SK-N-SH treated with all-trans-retinoic acid at 6 μM for 48 hours (cell line): ENCODE results near the gene CYBC1.
A peak's percentile ranks its signal among the peaks of the same experiment; 100 is the strongest.

Source experiments
- ATAC-seq: fragments of 200-7000 bp; cut with Tn5 transposase; 3 replicates; pipeline ENCODE4 v1.9.1; 2020; ENCODE audit warnings: mild to moderate bottlenecking, moderate library complexity
- ARNTL ChIP-seq: fragments of 450-650 bp; formaldehyde crosslinking; IDR thresholded peaks from 2 replicates; pipeline ENCODE4 v1.5.0; 2020; ENCODE audit warnings: low read depth, mild to moderate bottlenecking, moderate library complexity, borderline replicate concordance
- BACH2 ChIP-seq: fragments of 250-450 bp; sonication (Bioruptor Pico); IDR thresholded peaks from 2 replicates; pipeline ENCODE4 v1.9.0; 2021; ENCODE audit warnings: mild to moderate bottlenecking, borderline replicate concordance
- ESRRG ChIP-seq: fragments of 250-450 bp; sonication (Bioruptor Pico); IDR thresholded peaks from 2 replicates; pipeline ENCODE4 v1.6.1; 2021; ENCODE audit warnings: mild to moderate bottlenecking
- ISL1 ChIP-seq: fragments of 250-450 bp; sonication (Bioruptor Pico); IDR thresholded peaks from 2 replicates; pipeline ENCODE4 v2.1.2; 2022; ENCODE audit warnings: mild to moderate bottlenecking, moderate library complexity
- OSR1 ChIP-seq: fragments of 250-450 bp; sonication (Bioruptor Pico); IDR thresholded peaks from 2 replicates; pipeline ENCODE4 v1.8.0; 2022; ENCODE audit warnings: moderate library complexity, mild to moderate bottlenecking, inconsistent platforms
- PPARA ChIP-seq: fragments of 250-450 bp; sonication (Bioruptor Pico); IDR thresholded peaks from 2 replicates; pipeline ENCODE4 v1.5.0; 2020; ENCODE audit warnings: mild to moderate bottlenecking, borderline replicate concordance
- SNAI2 ChIP-seq: fragments of 250-450 bp; sonication (Bioruptor Pico); IDR thresholded peaks from 2 replicates; pipeline ENCODE4 v1.5.0; 2020; ENCODE audit warnings: mild to moderate bottlenecking, moderate library complexity
- TCF4 ChIP-seq: fragments of 250-450 bp; sonication (Bioruptor Pico); IDR thresholded peaks from 2 replicates; pipeline ENCODE4 v1.8.0; 2021; ENCODE audit warnings: mild to moderate bottlenecking, moderate library complexity, borderline replicate concordance
- TOX ChIP-seq: fragments of 250-450 bp; sonication (Bioruptor Pico); IDR thresholded peaks from 2 replicates; pipeline ENCODE4 v1.8.0; 2021; ENCODE audit warnings: mild to moderate bottlenecking, moderate library complexity, borderline replicate concordance
- ZC3H10 ChIP-seq: fragments of 250-450 bp; sonication (Bioruptor Pico); IDR thresholded peaks from 2 replicates; pipeline ENCODE4 v1.5.1; 2021; ENCODE audit warnings: mild to moderate bottlenecking, moderate library complexity
- ZFP3 ChIP-seq: fragments of 250-450 bp; sonication (Bioruptor Pico); IDR thresholded peaks from 2 replicates; pipeline ENCODE4 v1.5.0; 2020; ENCODE audit warnings: mild to moderate bottlenecking, moderate library complexity
- ZFP30 ChIP-seq: fragments of 450-650 bp; formaldehyde crosslinking; IDR thresholded peaks from 2 replicates; pipeline ENCODE4 v1.5.0; 2022; ENCODE audit warnings: mild to moderate bottlenecking, moderate library complexity
- ZNF565 ChIP-seq: fragments of 450-650 bp; formaldehyde crosslinking; conservative IDR thresholded peaks from 2 replicates; pipeline ENCODE4 v1.5.0; 2020; ENCODE audit warnings: low read depth, mild to moderate bottlenecking, moderate library complexity
- ZNF70 ChIP-seq: fragments of 450-650 bp; formaldehyde crosslinking; IDR thresholded peaks from 2 replicates; pipeline ENCODE4 v1.5.0; 2020; ENCODE audit warnings: mild to moderate bottlenecking, moderate library complexity
- ZNF8 ChIP-seq: fragments of 450-650 bp; formaldehyde crosslinking; IDR thresholded peaks from 2 replicates; pipeline ENCODE4 v1.5.0; 2020; ENCODE audit warnings: mild to moderate bottlenecking, moderate library complexity
- TF ChIP-seq, protein P1 (sequence below): fragments of 250-450 bp; sonication (Bioruptor Pico); IDR thresholded peaks from 2 replicates; pipeline ENCODE4 v1.5.1; 2020; ENCODE audit warnings: low read depth, mild to moderate bottlenecking, moderate library complexity
- TF ChIP-seq, protein P2 (sequence below): fragments of 250-450 bp; sonication (Bioruptor Pico); IDR thresholded peaks from 2 replicates; pipeline ENCODE4 v1.8.0; 2020; ENCODE audit warnings: mild to moderate bottlenecking, moderate library complexity, borderline replicate concordance
- TF ChIP-seq, protein P3 (sequence below): fragments of 250-450 bp; sonication (Bioruptor Pico); IDR thresholded peaks from 2 replicates; pipeline ENCODE4 v1.5.0; 2020; ENCODE audit warnings: mild to moderate bottlenecking, moderate library complexity
- TF ChIP-seq, protein P4 (sequence below): fragments of 250-450 bp; sonication (Bioruptor Pico); IDR thresholded peaks from 2 replicates; pipeline ENCODE4 v1.5.1; 2021; ENCODE audit warnings: mild to moderate bottlenecking, moderate library complexity

The CYBC1 gene

DNA sequence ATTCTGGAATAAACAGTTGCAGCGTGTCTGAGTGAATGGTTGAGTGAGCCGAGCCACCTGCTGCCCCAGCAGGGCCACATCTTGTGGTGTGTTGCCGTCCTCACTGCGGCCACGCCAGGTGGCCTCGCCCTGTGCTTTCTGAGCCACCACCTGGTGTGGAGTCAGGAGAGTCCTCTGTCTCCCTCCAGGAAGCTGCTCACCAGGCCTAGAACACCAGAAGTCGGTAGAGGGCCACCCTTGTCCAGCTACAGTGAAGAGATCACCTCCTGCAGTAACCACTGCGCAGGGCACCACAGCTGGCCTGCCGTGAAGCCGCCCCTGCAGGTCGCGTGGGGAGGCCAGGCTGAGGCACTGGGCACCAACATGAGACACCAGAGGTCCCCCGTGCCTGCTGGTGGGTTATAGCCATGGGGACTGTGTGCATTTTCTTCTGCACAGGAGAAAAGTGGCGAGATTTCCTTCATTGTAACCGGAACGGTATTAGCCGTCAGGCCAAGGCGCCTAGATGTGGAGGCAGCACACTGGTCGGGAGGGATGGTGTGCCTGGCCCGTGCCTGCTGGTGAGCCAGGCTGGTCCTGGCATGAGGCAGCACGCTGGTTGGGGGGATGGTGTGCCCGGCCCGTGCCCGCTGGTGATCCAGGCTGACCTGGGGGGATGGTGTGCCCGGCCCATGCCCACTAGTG lies 40.1 kb upstream of the CYBC1 start:
- TF ChIP-seq ESRRG (CRISPR knock-in tag) (no peak), ZC3H10 (CRISPR knock-in tag) (no peak), ARNTL (CRISPR knock-in tag) (no peak), ZFP3 (CRISPR knock-in tag) (no peak), TOX (CRISPR knock-in tag) (no peak), OSR1 (CRISPR knock-in tag) (no peak), ISL1 (CRISPR knock-in tag) (no peak), PPARA (CRISPR knock-in tag) (no peak)
- TF ChIP-seq, protein P1, sequence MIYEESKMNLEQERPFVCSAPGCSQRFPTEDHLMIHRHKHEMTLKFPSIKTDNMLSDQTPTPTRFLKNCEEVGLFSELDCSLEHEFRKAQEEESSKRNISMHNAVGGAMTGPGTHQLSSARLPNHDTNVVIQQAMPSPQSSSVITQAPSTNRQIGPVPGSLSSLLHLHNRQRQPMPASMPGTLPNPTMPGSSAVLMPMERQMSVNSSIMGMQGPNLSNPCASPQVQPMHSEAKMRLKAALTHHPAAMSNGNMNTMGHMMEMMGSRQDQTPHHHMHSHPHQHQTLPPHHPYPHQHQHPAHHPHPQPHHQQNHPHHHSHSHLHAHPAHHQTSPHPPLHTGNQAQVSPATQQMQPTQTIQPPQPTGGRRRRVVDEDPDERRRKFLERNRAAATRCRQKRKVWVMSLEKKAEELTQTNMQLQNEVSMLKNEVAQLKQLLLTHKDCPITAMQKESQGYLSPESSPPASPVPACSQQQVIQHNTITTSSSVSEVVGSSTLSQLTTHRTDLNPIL (CRISPR knock-in tag), result no peak

DNA sequence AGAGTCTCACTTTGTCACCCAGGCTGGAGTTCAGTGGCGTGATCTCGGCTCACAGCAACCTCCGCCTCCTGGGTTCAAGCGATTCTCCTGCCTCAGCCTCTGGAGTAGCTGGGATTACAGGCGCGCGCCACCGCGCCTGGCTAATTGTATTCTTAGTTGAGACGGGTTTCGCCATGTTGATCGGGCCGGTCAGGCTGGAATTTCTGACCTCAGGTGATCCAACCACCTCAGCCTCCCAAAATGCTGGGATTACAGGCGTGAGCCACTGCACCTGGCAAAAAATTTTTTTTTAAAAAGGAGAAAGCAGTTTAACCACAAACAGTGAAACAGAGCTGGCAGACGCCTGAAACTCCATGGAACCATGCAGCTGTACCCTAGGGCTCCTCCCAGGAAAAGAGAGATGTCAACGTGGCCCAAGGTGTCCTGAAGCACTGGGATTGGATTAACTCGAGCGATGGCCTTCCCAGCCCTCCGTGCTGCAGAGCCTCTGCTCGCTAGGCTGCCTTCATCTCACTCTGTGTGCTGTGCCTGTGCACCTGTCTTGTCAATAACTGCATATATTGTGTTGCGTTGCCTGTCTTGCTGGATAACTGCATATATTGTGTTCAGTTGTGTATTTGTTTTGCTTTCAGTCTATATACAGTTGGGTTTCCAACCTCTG lies 39.4 kb upstream of the CYBC1 start:
- no peak for TF ChIP-seq ZNF8
- no peak for TF ChIP-seq BACH2 (CRISPR knock-in tag)
- TF ChIP-seq TCF4 (CRISPR knock-in tag), result no peak
- no peak for TF ChIP-seq PPARA (CRISPR knock-in tag)
- TF ChIP-seq, protein P2, sequence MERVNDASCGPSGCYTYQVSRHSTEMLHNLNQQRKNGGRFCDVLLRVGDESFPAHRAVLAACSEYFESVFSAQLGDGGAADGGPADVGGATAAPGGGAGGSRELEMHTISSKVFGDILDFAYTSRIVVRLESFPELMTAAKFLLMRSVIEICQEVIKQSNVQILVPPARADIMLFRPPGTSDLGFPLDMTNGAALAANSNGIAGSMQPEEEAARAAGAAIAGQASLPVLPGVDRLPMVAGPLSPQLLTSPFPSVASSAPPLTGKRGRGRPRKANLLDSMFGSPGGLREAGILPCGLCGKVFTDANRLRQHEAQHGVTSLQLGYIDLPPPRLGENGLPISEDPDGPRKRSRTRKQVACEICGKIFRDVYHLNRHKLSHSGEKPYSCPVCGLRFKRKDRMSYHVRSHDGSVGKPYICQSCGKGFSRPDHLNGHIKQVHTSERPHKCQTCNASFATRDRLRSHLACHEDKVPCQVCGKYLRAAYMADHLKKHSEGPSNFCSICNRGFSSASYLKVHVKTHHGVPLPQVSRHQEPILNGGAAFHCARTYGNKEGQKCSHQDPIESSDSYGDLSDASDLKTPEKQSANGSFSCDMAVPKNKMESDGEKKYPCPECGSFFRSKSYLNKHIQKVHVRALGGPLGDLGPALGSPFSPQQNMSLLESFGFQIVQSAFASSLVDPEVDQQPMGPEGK, result no peak
- TF ChIP-seq, protein P1 (CRISPR knock-in tag), result no peak
- TF ChIP-seq ZNF70 (CRISPR knock-in tag), result no peak
- TF ChIP-seq ZNF565 (CRISPR knock-in tag), result no peak
- no peak for TF ChIP-seq SNAI2
- TF ChIP-seq, protein P3, sequence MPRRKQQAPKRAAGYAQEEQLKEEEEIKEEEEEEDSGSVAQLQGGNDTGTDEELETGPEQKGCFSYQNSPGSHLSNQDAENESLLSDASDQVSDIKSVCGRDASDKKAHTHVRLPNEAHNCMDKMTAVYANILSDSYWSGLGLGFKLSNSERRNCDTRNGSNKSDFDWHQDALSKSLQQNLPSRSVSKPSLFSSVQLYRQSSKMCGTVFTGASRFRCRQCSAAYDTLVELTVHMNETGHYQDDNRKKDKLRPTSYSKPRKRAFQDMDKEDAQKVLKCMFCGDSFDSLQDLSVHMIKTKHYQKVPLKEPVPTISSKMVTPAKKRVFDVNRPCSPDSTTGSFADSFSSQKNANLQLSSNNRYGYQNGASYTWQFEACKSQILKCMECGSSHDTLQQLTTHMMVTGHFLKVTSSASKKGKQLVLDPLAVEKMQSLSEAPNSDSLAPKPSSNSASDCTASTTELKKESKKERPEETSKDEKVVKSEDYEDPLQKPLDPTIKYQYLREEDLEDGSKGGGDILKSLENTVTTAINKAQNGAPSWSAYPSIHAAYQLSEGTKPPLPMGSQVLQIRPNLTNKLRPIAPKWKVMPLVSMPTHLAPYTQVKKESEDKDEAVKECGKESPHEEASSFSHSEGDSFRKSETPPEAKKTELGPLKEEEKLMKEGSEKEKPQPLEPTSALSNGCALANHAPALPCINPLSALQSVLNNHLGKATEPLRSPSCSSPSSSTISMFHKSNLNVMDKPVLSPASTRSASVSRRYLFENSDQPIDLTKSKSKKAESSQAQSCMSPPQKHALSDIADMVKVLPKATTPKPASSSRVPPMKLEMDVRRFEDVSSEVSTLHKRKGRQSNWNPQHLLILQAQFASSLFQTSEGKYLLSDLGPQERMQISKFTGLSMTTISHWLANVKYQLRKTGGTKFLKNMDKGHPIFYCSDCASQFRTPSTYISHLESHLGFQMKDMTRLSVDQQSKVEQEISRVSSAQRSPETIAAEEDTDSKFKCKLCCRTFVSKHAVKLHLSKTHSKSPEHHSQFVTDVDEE (CRISPR knock-in tag), result no peak
- TF ChIP-seq OSR1 (CRISPR knock-in tag), result no peak
- TF ChIP-seq, all 23 proteins: peak for 0
- no peak for ATAC-seq

More for the DNA sequence above, 40.1 kb upstream of the CYBC1 start:
- no peak for ATAC-seq

DNA sequence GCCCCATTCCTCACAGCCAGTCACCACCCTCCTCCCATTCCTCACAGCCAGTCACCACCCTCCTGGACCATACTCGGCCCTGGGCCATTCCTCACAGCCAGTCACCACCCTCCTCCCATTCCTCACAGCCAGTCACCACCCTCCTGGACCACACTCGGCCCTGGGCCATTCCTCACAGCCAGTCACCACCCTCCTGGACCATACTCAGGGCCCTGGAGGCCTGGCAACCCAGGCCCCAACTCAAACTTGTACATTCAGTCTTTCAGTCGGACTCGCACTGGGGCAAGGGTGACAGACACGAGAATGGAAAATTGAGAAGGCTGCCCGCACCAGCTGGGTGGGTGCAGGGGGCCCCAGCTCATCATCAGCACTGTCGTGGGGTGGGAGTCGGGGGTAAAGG lies 38.6 kb upstream of the CYBC1 start:
- ATAC-seq, result peak; percentile 10; the same call in 2 of the 3 replicates
- TF ChIP-seq BACH2 (CRISPR knock-in tag) (no peak), ISL1 (CRISPR knock-in tag) (no peak), ZNF8 (no peak), ZC3H10 (CRISPR knock-in tag) (no peak), ARNTL (CRISPR knock-in tag) (no peak), PPARA (CRISPR knock-in tag) (no peak), ZFP30 (no peak), ZNF565 (CRISPR knock-in tag) (no peak)
- TF ChIP-seq, protein P4, sequence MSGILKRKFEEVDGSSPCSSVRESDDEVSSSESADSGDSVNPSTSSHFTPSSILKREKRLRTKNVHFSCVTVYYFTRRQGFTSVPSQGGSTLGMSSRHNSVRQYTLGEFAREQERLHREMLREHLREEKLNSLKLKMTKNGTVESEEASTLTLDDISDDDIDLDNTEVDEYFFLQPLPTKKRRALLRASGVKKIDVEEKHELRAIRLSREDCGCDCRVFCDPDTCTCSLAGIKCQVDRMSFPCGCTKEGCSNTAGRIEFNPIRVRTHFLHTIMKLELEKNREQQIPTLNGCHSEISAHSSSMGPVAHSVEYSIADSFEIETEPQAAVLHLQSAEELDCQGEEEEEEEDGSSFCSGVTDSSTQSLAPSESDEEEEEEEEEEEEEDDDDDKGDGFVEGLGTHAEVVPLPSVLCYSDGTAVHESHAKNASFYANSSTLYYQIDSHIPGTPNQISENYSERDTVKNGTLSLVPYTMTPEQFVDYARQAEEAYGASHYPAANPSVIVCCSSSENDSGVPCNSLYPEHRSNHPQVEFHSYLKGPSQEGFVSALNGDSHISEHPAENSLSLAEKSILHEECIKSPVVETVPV (CRISPR knock-in tag), result no peak
- TF ChIP-seq, protein P3 (CRISPR knock-in tag), result no peak
- TF ChIP-seq, protein P1 (CRISPR knock-in tag), result no peak
- TF ChIP-seq, all 23 proteins: peak for 0
